Mucosa of descending colon (tissue), 3 donors: Measurements from ENCODE around the gene NPTX2. TPM values are rescaled to one million over a fixed set of nuclear protein-coding genes. Genes with fewer than 3 reads are reported as not detected.

Source experiments
- ATAC-seq: fragments of 200-7000 bp; cut with Tn5 transposase; one replicate; pipeline ENCODE4 v1.9.1; 2020; ENCODE audit warnings: mild to moderate bottlenecking, moderate library complexity
- DNase-seq, 3 donors: peaks; one replicate each; pipeline ENCODE4 v3.0.0-alpha.2; 2020
- H3K36me3 ChIP-seq: fragments of 200-600 bp; one replicate; pipeline ENCODE4 v1.8.0; 2021; ENCODE audit warnings: low read depth, mild to moderate bottlenecking
- H3K4me1 ChIP-seq: fragments of 200-600 bp; one replicate; pipeline ENCODE4 v1.8.0; 2021; ENCODE audit warnings: low read depth, mild to moderate bottlenecking
- H3K4me3 ChIP-seq: fragments of 200-600 bp; one replicate; pipeline ENCODE4 v1.8.0; 2021; ENCODE audit warnings: mild to moderate bottlenecking
- H3K9me3 ChIP-seq: fragments of 200-600 bp; one replicate; pipeline ENCODE4 v1.8.0; 2021; ENCODE audit warnings: mild to moderate bottlenecking
- CTCF ChIP-seq: fragments of 200-600 bp; IDR thresholded peaks from one replicate; pipeline ENCODE4 v1.8.0; 2022; ENCODE audit warnings: antibody characterized with exemption, mild to moderate bottlenecking
- intact Hi-C, 2 donors: fragments of 100-400 bp; cut with DNase I in 1 of 2; cut with micrococcal nuclease in 1 of 2; formaldehyde crosslinking; loops; one replicate each; pipeline versions ENCODE4 v1.11.0 to v1.11.1; 2022; cut with DNase I, micrococcal nuclease
- total RNA-seq, 3 donors: library from RNA; stranded (reverse); fragmentation: NEBNext Ultra II Directional in 2 of 3; extraction: Animal tissue kit (Norgen Biotek cat#: 25700) in 2 of 3; gene quantifications; one replicate each; pipeline versions ENCODE4 v1.2.1 to v1.2.4, GENCODE V29; 2021 to 2023
- donor health status: DM: no; HTN: no; CAD: no; lungs with moderate emphysema.
- donor health status: DM: no; HTN: no; CAD: no.
- donor health status: DM: no; HTN: yes; CAD: no.

NPTX2 gene
- total RNA-seq, 3 donors from 2014 or later, result 2.2 to 15.5 (median 3.7) TPM

GRCh38 chr7:98627413-98627790 is 10.3 kb downstream of the NPTX2 start:
- H3K36me3 ChIP-seq, result no peaks in the 10 kb centered on the region
- DNase-seq, result no peak
- no peaks in the 10 kb centered on the region for H3K9me3 ChIP-seq
- no peak for ATAC-seq
- H3K4me1 ChIP-seq, result no peaks in the 10 kb centered on the region
- no peak overlapping the region for H3K4me3 ChIP-seq
- TF ChIP-seq CTCF, result no peak
- intact Hi-C loops, result no loop called here

GRCh38 chr7:98628418-98628817 is 11.3 kb downstream of the NPTX2 start:
- intact Hi-C loops, result no loop called here
- TF ChIP-seq CTCF, result no peak

GRCh38 chr7:98629001-98629431 is 11.9 kb downstream of the NPTX2 start:
- TF ChIP-seq CTCF, result no peak
- no peaks in the 10 kb centered on the region for H3K9me3 ChIP-seq
- H3K4me3 ChIP-seq, result no peak overlapping the region
- intact Hi-C loops, result no loop called here
- no peaks in the 10 kb centered on the region for H3K36me3 ChIP-seq
- DNase-seq (no peak), ATAC-seq (no peak)
- H3K4me1 ChIP-seq, result no peaks in the 10 kb centered on the region

More at GRCh38 chr7:98628418-98628817, 11.3 kb downstream of the NPTX2 start:
- DNase-seq, result no peak
- Histone ChIP-seq H3K4me3 (no peak overlapping the region), H3K4me1 (no peaks in the 10 kb centered on the region), H3K36me3 (no peaks in the 10 kb centered on the region), H3K9me3 (no peaks in the 10 kb centered on the region)
- no peak for ATAC-seq

- DNase-seq (no peak), ATAC-seq (no peak)
- Histone ChIP-seq H3K9me3 (no peaks in the 10 kb centered on the region), H3K36me3 (no peaks in the 10 kb centered on the region), H3K4me3 (no peak overlapping the region), H3K4me1 (no peaks in the 10 kb centered on the region)
- intact Hi-C loops, result no loop called here
- no peak for TF ChIP-seq CTCF
Measured at GRCh38 chr7:98630149-98630548, 13.1 kb downstream of the NPTX2 start.

GRCh38 chr7:98630770-98631169 is 13.7 kb downstream of the NPTX2 start:
- ATAC-seq, result no peak
- TF ChIP-seq CTCF, result no peak
- no peaks in the 10 kb centered on the region for H3K4me1 ChIP-seq
- intact Hi-C loops, result no loop called here
- no peak overlapping the region for H3K4me3 ChIP-seq
- H3K9me3 ChIP-seq, result no peaks in the 10 kb centered on the region
- DNase-seq, result no peak
- H3K36me3 ChIP-seq, result no peaks in the 10 kb centered on the region

GRCh38 chr7:98638853-98639252 is 21.8 kb downstream of the NPTX2 start:
- TF ChIP-seq CTCF, result no peak
- ATAC-seq (no peak), DNase-seq (no peak)
- Histone ChIP-seq H3K4me1 (no peaks in the 10 kb centered on the region), H3K9me3 (peaks cover 4% of the 10 kb centered on the region), H3K4me3 (no peak overlapping the region), H3K36me3 (no peaks in the 10 kb centered on the region)
- intact Hi-C loops, result no loop called here
